Measurements from ENCODE around the gene ZFP2. TPM values are rescaled to one million over a fixed set of nuclear protein-coding genes. Genes with fewer than 3 reads are reported as not detected.

ZFP2 gene
- total and polyA plus RNA-seq, 2 donors: 1.8 to 5.8 TPM

- Histone ChIP-seq H3K27ac (ENCODE audit: low read depth) (no peak overlapping the region), H3K36me3 (ENCODE audit: insufficient read depth) (no peaks in the 10 kb centered on the region), H3K4me3 (ENCODE audit: low read depth, low read length) (no peak overlapping the region), H3K4me1 (ENCODE audit: insufficient read depth) (no peaks in the 10 kb centered on the region)
- WGBS: 77% methylated on average over 5 of the region's 5 CpGs
- DNase-seq (ENCODE audit: extremely low spot score): no peak
These were observed 3.6 kb downstream of the ZFP2 start for GRCh38 chr5:178899289-178899688.

- DNase-seq (ENCODE audit: extremely low spot score): no peak
- no peaks in the 10 kb centered on the region for H3K36me3 ChIP-seq (ENCODE audit: insufficient read depth)
- H3K4me3 ChIP-seq (ENCODE audit: low read depth, low read length): no peak overlapping the region
- WGBS: 74% methylated on average over 3 of the region's 3 CpGs
- no peak overlapping the region for H3K27ac ChIP-seq (ENCODE audit: low read depth)
- H3K4me1 ChIP-seq (ENCODE audit: insufficient read depth): no peaks in the 10 kb centered on the region
These were observed 7.1 kb downstream of the ZFP2 start for GRCh38 chr5:178902849-178903248.

DNA sequence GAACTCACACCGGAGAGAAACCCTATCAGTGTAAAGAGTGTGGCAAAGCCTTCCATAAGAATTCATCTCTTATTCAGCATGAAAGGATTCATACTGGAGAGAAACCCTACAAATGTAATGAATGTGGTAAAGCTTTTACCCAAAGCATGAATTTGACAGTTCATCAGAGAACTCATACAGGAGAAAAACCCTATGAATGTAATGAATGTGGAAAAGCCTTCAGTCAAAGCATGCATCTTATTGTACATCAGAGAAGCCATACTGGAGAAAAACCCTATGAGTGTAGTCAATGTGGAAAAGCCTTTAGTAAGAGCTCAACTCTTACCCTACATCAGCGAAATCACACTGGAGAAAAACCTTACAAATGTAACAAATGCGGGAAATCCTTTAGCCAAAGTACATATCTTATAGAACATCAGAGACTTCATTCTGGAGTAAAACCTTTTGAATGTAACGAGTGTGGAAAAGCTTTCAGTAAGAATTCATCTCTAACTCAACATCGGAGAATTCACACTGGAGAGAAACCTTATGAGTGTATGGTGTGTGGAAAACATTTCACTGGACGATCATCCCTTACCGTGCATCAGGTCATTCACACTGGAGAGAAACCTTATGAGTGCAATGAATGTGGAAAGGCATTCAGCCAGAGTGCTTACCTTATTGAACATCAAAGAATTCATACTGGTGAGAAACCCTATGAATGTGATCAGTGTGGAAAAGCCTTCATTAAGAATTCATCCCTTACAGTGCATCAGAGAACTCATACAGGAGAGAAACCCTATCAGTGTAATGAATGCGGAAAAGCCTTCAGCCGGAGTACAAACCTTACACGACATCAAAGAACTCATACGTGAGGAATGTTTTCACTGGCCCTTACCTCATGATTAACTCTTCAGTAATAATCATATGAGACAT lies 36.4 kb downstream of the ZFP2 start:
- Histone ChIP-seq H3K4me3 (ENCODE audit: low read depth, low read length) (no peak overlapping the region), H3K36me3 (ENCODE audit: insufficient read depth) (peaks cover 5% of the 10 kb centered on the region), H3K4me1 (ENCODE audit: insufficient read depth) (no peaks in the 10 kb centered on the region), H3K27ac (ENCODE audit: low read depth) (no peak overlapping the region)
- WGBS: 97% methylated on average over 11 of the region's 11 CpGs
- DNase-seq (ENCODE audit: extremely low spot score): no peak

DNA sequence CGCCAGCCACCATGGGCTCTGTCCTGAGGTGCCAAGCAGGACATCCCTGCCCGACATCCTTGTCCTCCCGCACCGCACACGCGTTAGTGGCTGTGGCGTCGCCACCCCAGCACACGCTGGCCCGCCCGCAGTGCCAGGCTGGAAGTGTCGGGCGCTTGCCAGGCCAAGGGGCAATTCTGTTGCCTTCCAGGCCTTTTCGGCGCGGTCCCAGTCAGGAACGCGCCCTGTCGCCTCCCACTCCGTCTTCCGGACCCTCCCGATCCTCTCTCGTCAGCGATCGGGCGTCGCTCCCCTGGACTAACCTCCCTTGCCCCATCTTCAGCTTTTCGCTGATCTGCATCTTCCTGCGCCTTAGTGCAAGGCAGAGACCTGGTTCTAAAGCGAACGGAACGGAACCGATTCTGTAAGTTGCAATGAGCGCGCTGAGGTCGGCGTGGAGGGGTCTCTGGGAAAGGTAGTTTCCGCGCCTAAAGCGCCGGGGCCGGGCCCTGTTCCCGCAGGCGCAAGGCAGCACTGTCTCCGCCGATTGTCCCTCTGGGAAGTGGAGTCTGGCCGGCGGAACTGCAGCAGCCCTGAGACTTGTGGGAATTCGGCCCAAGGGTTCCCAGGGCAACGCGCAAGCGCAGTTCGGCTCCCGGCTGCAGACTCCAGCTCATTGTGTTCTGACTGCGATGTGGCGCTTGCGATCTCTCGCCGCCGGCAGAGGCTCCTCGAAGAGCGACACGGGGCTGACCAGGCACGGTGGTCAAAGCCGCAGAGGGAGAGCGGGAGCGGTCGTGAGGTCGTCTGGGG lies 45.1 kb downstream of the ZFP2 start, which contains the start of gene ZNF454:
TSS of gene ZNF454 (plus strand) at position 630 of the 792 bp plus-strand sequence. CDS start 1,594 bp downstream, outside the sequence.
- no peaks in the 10 kb centered on the region for H3K4me1 ChIP-seq (ENCODE audit: insufficient read depth)
- peak; percentile 92 for DNase-seq (ENCODE audit: extremely low spot score)
- peaks cover 2% of the 10 kb centered on the region for H3K36me3 ChIP-seq (ENCODE audit: insufficient read depth)
- WGBS: under 1% methylated on average over 69 of the region's 69 CpGs
- peak within 1 kb of the TSS; percentile 31 for H3K27ac ChIP-seq (ENCODE audit: low read depth)
- peak within 1 kb of the TSS; percentile 59 for H3K4me3 ChIP-seq (ENCODE audit: low read depth, low read length)

GRCh38 chr5:178941361-178941760 lies 45.6 kb downstream of the ZFP2 start:
- Histone ChIP-seq H3K36me3 (ENCODE audit: insufficient read depth) (peaks cover 2% of the 10 kb centered on the region), H3K27ac (ENCODE audit: low read depth) (no peak overlapping the region), H3K4me1 (ENCODE audit: insufficient read depth) (no peaks in the 10 kb centered on the region), H3K4me3 (ENCODE audit: low read depth, low read length) (peak overlapping the region; percentile 59)
- DNase-seq (ENCODE audit: extremely low spot score): no peak
- 1% methylated on average over 23 of the region's 23 CpGs for WGBS

GRCh38 chr5:178965465-178966055 lies 69.8 kb downstream of the ZFP2 start:
- Histone ChIP-seq H3K36me3 (ENCODE audit: insufficient read depth) (peaks cover 2% of the 10 kb centered on the region), H3K27ac (ENCODE audit: low read depth) (no peak overlapping the region), H3K4me1 (ENCODE audit: insufficient read depth) (no peaks in the 10 kb centered on the region), H3K4me3 (ENCODE audit: low read depth, low read length) (no peak overlapping the region)
- WGBS: 98% methylated on average over 5 of the region's 5 CpGs
- DNase-seq (ENCODE audit: extremely low spot score): no peak

DNA sequence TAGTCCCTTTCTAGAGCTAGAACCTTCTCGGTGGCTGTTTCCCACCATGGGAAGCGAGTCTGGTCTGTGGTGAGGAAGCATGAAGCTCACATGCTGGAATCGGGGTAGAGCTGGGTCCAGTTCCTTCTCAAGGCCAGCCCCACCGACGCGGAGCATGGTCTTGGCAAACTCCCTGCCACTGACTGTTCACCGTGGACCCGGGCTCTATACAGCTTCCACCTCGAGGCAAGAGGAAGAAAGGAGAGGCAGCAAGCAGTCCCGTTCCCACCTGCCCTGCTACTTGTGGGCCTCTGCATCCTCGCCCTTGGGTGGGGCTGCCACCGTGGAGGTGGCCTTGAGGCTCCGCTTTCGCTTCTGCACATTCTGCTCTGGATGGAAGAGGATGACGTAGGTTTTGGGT lies 85.7 kb downstream of the ZFP2 start:
- Histone ChIP-seq H3K36me3 (ENCODE audit: insufficient read depth) (no peaks in the 10 kb centered on the region), H3K4me3 (ENCODE audit: low read depth, low read length) (no peak overlapping the region), H3K4me1 (ENCODE audit: insufficient read depth) (no peaks in the 10 kb centered on the region), H3K27ac (ENCODE audit: low read depth) (no peak overlapping the region)
- DNase-seq (ENCODE audit: extremely low spot score): no peak
- 94% methylated on average over 15 of the region's 15 CpGs for WGBS

Other genes with a start within 250 kb of the ZFP2 start
- 17.3 TPM for gene ZNF354A, start 165.3 kb upstream of the ZFP2 start, total RNA-seq
- gene ZNF354A, start 165.3 kb upstream of the ZFP2 start, polyA plus RNA-seq: 10.9 TPM
- 34.5 TPM for gene ZNF354B, start 36.0 kb upstream of the ZFP2 start, total RNA-seq
- gene ZNF354B, start 36.0 kb upstream of the ZFP2 start, polyA plus RNA-seq: 11.2 TPM
- gene ZNF454, start 45.3 kb downstream of the ZFP2 start, total RNA-seq: 10.6 TPM
- 1.7 TPM for gene ZNF454, start 45.3 kb downstream of the ZFP2 start, polyA plus RNA-seq
- not detected for gene GRM6, start 99.4 kb downstream of the ZFP2 start, total RNA-seq
- gene GRM6, start 99.4 kb downstream of the ZFP2 start, polyA plus RNA-seq: not detected
- 11.9 TPM for gene ZNF879, start 127.9 kb downstream of the ZFP2 start, total RNA-seq
- gene ZNF879, start 127.9 kb downstream of the ZFP2 start, polyA plus RNA-seq: 2.6 TPM
- gene ZNF354C, start 164.5 kb downstream of the ZFP2 start, total RNA-seq: 28.9 TPM
- 4.0 TPM for gene ZNF354C, start 164.5 kb downstream of the ZFP2 start, polyA plus RNA-seq

Measured in urinary bladder (tissue), 4 donors.